ENCODE data around the gene MYH9. TPM values are rescaled to one million over a fixed set of nuclear protein-coding genes. Genes with fewer than 3 reads are reported as not detected.

The MYH9 gene
- total RNA-seq, 1 experiment from 2014 or later: 258 TPM

GRCh38 chr22:36249160-36249559 is 138.6 kb downstream of the MYH9 start:
- POLR2A ChIA-PET: interaction anchor here (1.5 kb wide), 1 partner anchor 10 kb away, joined by 4 read pairs; the partner anchor contains the start of gene APOL2
- Histone ChIP-seq H3K4me2 (ENCODE audit: low read length) (no peak overlapping the region), H3K36me3 (ENCODE audit: control insufficient read depth in 1 of 2, insufficient read depth in 2 of 2, low read length in 2 of 2) (no peaks in the 10 kb centered on the region), H4K20me1 (ENCODE audit: insufficient read depth) (no peaks in the 10 kb centered on the region), H3K4me3 (replicated peaks in 1 of 2; ENCODE audit: low read depth in 1 of 2, low read length in 2 of 2) (no peak overlapping the region), H3K27me3 (ENCODE audit: insufficient read depth, low read length) (no peaks in the 10 kb centered on the region), H3K9me2 (ENCODE audit: insufficient read depth) (no peaks in the 10 kb centered on the region), H3K9me3 (ENCODE audit: control insufficient read depth in 1 of 2, insufficient read depth in 1 of 2, low read depth in 1 of 2, low read length in 2 of 2) (no peaks in the 10 kb centered on the region), H2AFZ (ENCODE audit: low read depth, low read length, poor library complexity, severe bottlenecking) (no peak overlapping the region), H3K4me1 (ENCODE audit: control insufficient read depth in 1 of 2, insufficient read depth in 2 of 2, low read length in 2 of 2) (no peaks in the 10 kb centered on the region), H3K9ac (ENCODE audit: low read length) (no peak overlapping the region), H3K27ac (ENCODE audit: low read depth, low read length) (no peak overlapping the region), H3K79me2 (ENCODE audit: insufficient read depth, low read length) (no peaks in the 10 kb centered on the region)
- CTCF ChIA-PET: interaction anchor here (1.5 kb wide), 1 partner anchor 37 kb away, joined by 3 read pairs; no protein-coding TSS in a partner anchor
- no peak for TF ChIP-seq SRF (IDR thresholded peaks at IDR 0.05; ENCODE audit: low read depth)
- TF ChIP-seq RAD21 (IDR thresholded peaks at IDR 0.05; ENCODE audit: low read depth): no peak
- TF ChIP-seq ZNF274 (IDR thresholded peaks at IDR 0.05; ENCODE audit: low read depth, low read length): no peak
- TF ChIP-seq EGR1 (IDR thresholded peaks at IDR 0.05; ENCODE audit: low read depth): no peak
- no peak for TF ChIP-seq CEBPB (IDR thresholded peaks at IDR 0.05; ENCODE audit: low read depth)
- TF ChIP-seq FOSL1 (IDR thresholded peaks at IDR 0.05; ENCODE audit: low read depth): no peak
- TF ChIP-seq POLR2AphosphoS5 (IDR thresholded peaks at IDR 0.05; ENCODE audit: low read depth, low read length): no peak
- no peak for TF ChIP-seq SIN3A (IDR thresholded peaks at IDR 0.05; ENCODE audit: low read depth)
- no peak for TF ChIP-seq SP1 (IDR thresholded peaks at IDR 0.05; ENCODE audit: low read depth)
- TF ChIP-seq POLR2A (IDR thresholded peaks at IDR 0.05; ENCODE audit: borderline replicate concordance, extremely low read depth, insufficient read depth, insufficient read length): no peak
- TF ChIP-seq CBX3 (IDR thresholded peaks at IDR 0.05; ENCODE audit: low read depth): no peak
- TF ChIP-seq TCF7L2 (IDR thresholded peaks at IDR 0.05; ENCODE audit: borderline replicate concordance, extremely low read depth, insufficient read depth, insufficient read length): no peak
- TF ChIP-seq JUND (IDR thresholded peaks at IDR 0.05): no peak
- no peak for TF ChIP-seq EZH2 (IDR thresholded peaks at IDR 0.05)
- no peak for TF ChIP-seq MAX (IDR thresholded peaks at IDR 0.05)
- TF ChIP-seq ELF1 (IDR thresholded peaks at IDR 0.05; ENCODE audit: borderline replicate concordance, low read depth): no peak
- no peak for TF ChIP-seq EZH2phosphoT487 (IDR thresholded peaks at IDR 0.05; ENCODE audit: borderline replicate concordance)
- DNase-seq (ENCODE audit: low read depth, low spot score) (no peak), ATAC-seq (no peak)
- BruUV-seq (replicated peaks): no TSS peak
- intact Hi-C loops (cut with micrococcal nuclease): no loop called here
- RAD21 ChIA-PET (ENCODE audit: low non-redundant PET in 1 of 2, low total read pairs in 2 of 2, uncharacterized antibody in 2 of 2, unreplicated experiment in 2 of 2): no interaction called here

Data from HCT116 (cell line).